ENCODE measurements around the gene ZNF544. TPM values are rescaled to one million over a fixed set of nuclear protein-coding genes. Genes with fewer than 3 reads are reported as not detected.

Gene ZNF544
- total RNA-seq, 1 donor from 2014 or later, result 3.9 TPM

DNA sequence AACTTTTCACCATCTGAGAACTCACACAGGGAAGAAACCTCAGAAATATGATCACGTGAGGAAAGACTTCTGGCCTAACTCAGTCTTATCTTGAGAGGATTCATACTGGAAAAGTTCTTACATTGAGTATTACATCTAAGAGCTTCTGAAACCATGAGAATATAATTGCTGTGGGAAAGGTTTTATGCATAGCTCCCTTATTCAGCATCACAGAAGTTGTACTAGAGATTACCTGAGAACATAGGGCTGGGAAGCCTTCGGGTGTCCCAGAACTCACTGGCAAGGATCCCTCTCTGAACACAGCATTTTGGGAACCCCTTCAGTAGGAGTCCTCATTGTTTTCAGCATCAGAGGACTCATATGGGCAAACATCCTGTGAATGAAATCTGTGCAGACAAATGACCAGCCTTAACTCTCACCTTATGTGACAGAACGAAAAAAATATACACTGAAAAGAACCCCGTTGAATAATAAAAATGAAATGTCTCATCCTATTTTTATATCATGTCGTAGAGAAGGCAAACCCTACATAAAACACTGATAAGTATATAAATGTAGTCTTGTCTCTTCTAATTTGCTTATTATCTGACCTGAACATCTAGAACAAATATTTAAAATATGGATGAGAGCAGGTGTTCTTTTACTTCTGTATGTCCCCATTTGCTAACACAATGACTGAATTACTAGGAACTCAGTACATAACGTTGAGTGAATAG lies 31.7 kb upstream of the ZNF544 start:
- Histone ChIP-seq H3K27me3 (no peaks in the 10 kb centered on the region), H3K4me3 (no peak overlapping the region), H3K27ac (no peak overlapping the region), H3K9me3 (peaks cover 100% of the 10 kb centered on the region in 2 donors), H3K4me1 (no peaks in the 10 kb centered on the region), H3K36me3 (peaks cover 89 to 98% of the 10 kb centered on the region in 2 donors)
- intact Hi-C loops (cut with DNase I), result no loop called here
- TF ChIP-seq, protein P1, sequence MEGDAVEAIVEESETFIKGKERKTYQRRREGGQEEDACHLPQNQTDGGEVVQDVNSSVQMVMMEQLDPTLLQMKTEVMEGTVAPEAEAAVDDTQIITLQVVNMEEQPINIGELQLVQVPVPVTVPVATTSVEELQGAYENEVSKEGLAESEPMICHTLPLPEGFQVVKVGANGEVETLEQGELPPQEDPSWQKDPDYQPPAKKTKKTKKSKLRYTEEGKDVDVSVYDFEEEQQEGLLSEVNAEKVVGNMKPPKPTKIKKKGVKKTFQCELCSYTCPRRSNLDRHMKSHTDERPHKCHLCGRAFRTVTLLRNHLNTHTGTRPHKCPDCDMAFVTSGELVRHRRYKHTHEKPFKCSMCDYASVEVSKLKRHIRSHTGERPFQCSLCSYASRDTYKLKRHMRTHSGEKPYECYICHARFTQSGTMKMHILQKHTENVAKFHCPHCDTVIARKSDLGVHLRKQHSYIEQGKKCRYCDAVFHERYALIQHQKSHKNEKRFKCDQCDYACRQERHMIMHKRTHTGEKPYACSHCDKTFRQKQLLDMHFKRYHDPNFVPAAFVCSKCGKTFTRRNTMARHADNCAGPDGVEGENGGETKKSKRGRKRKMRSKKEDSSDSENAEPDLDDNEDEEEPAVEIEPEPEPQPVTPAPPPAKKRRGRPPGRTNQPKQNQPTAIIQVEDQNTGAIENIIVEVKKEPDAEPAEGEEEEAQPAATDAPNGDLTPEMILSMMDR (IDR thresholded peaks at IDR 0.05), result no peak
- no peak for DNase-seq (ENCODE audit: low spot score in 2 of 2)

GRCh38 chr19:58203814-58204475 lies 24.8 kb upstream of the ZNF544 start:
- TF ChIP-seq, protein P1 (IDR thresholded peaks at IDR 0.05), result no peak
- intact Hi-C loops (cut with DNase I), result no loop called here
- Histone ChIP-seq H3K9me3 (peaks cover 100% of the 10 kb centered on the region in 2 donors), H3K27ac (no peak overlapping the region), H3K4me3 (peak overlapping the region in 1 of 2 donors; percentile 8), H3K36me3 (peaks cover 83 to 91% of the 10 kb centered on the region in 2 donors), H3K27me3 (no peaks in the 10 kb centered on the region), H3K4me1 (no peaks in the 10 kb centered on the region)
- no peak for DNase-seq (ENCODE audit: low spot score in 2 of 2)

DNA sequence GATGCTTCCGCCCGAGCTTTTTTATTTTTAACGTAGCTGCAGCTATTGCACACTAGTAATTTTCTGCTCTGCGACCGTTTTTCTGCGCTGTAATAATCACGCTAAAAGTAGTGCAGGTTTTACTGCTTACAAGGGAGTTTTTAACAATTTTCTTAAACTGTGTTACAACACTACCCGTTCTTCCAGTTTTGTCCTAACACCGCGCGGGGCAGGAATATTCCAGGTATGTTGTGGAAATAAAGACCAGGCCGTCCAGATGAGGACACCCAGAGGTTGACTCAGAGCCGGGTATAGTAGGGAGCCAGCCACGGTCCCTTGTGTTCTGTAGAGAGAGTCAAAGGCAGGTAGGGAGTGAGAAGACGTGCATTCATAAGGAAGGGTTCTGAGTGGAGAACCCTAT lies 24.1 kb upstream of the ZNF544 start:
- peaks cover 100% of the 10 kb centered on the region in 2 donors for H3K9me3 ChIP-seq
- no peak overlapping the region for H3K4me3 ChIP-seq
- TF ChIP-seq, protein P1 (IDR thresholded peaks at IDR 0.05), result no peak
- H3K27ac ChIP-seq, result no peak overlapping the region
- intact Hi-C loops (cut with DNase I), result no loop called here
- peaks cover 84 to 91% of the 10 kb centered on the region in 2 donors for H3K36me3 ChIP-seq
- DNase-seq (ENCODE audit: low spot score in 2 of 2), result no peak
- no peaks in the 10 kb centered on the region for H3K4me1 ChIP-seq
- no peaks in the 10 kb centered on the region for H3K27me3 ChIP-seq

DNA sequence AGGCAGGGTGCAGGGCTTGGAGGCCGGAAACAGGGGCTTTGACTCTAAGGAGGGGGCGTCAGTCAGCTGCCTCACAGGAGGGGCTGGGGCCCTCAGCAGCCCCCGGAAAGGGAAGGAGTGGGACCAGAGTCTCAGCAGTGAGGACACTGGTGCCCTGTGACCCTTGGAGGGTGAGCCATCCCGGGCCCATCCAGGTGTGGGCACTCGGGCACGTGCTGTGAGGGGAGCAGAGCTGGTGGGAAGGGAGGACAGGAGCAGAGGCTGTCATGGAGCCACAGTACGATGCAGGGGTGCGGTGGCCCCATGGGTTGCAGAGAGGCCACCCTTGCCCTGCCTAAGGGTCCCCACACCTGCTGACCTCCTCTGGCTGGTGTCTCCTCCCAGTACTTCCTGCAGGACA lies 19.1 kb upstream of the ZNF544 start:
- Histone ChIP-seq H3K27ac (no peak overlapping the region), H3K9me3 (peaks cover 100% of the 10 kb centered on the region in 2 donors), H3K4me3 (peak overlapping the region in 1 of 2 donors; percentile 15), H3K27me3 (no peaks in the 10 kb centered on the region), H3K4me1 (no peaks in the 10 kb centered on the region), H3K36me3 (peaks cover 89 to 94% of the 10 kb centered on the region in 2 donors)
- intact Hi-C loops (cut with DNase I), result no loop called here
- TF ChIP-seq, protein P1 (IDR thresholded peaks at IDR 0.05), result no peak
- DNase-seq (ENCODE audit: low spot score in 2 of 2), result no peak

GRCh38 chr19:58212336-58213074 lies 16.2 kb upstream of the ZNF544 start:
- no peak for DNase-seq (ENCODE audit: low spot score in 2 of 2)
- TF ChIP-seq, protein P1 (IDR thresholded peaks at IDR 0.05), result no peak
- H3K9me3 ChIP-seq, result peaks cover 99 to 100% of the 10 kb centered on the region in 2 donors
- peaks cover 61 to 65% of the 10 kb centered on the region in 2 donors for H3K36me3 ChIP-seq
- intact Hi-C loops (cut with DNase I), result no loop called here
- no peaks in the 10 kb centered on the region for H3K27me3 ChIP-seq
- peak overlapping the region in 1 of 2 donors; percentile 4 for H3K4me3 ChIP-seq
- no peak overlapping the region for H3K27ac ChIP-seq
- H3K4me1 ChIP-seq, result no peaks in the 10 kb centered on the region
